ENCODE measurements around the gene ZNF653. TPM values are rescaled to one million over a fixed set of nuclear protein-coding genes. Genes with fewer than 3 reads are reported as not detected.
A peak's percentile ranks its signal among the peaks of the same experiment; 100 is the strongest.

Gene ZNF653
- total RNA-seq, 1 experiment from 2014 or later: 10.3 TPM

DNA sequence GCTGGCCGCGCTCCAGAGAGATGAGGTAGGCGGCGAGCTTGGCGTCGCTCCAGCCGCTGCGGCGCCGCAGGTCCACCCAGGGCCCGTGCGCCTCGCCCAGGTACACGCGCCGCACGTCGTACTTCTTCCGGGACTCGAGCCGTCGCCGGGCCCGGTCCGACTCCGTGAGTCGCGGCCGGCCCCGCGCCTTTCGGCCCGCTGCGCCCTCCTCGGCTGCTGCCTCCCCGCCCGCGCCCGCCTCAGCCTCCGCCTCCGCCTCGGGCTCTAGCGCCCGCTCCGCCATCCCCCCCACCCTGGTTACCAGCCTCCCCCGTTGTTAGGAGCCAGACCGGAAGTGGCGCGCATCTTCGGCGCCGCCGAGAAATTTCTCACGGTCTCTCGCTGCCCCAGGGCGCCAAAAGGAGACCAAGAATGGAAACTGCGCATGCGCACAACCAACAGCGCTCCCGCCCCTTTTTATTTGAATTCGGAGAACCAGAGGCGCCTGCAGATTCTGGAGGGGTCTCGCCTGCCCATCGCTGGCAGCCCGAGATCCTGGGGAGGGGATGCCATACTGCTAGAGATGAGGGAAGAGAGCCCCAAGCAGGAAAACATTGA is at the start of gene ZNF653 (continued):
- TF ChIP-seq SMAD3 (CRISPR knock-in tag; IDR thresholded peaks at IDR 0.05; ENCODE audit: borderline replicate concordance): peak; percentile 59; the same call in 1 of the 2 replicates
- peak; percentile 88 for TF ChIP-seq NFATC4 (CRISPR knock-in tag; IDR thresholded peaks at IDR 0.05)
- no peak for TF ChIP-seq OVOL2 (CRISPR knock-in tag; IDR thresholded peaks at IDR 0.05; ENCODE audit: borderline replicate concordance)
- no peak; the same call in 1 of the 2 replicates for TF ChIP-seq KAT7 (CRISPR knock-in tag; IDR thresholded peaks at IDR 0.05; ENCODE audit: borderline replicate concordance)
- TF ChIP-seq, protein P1, sequence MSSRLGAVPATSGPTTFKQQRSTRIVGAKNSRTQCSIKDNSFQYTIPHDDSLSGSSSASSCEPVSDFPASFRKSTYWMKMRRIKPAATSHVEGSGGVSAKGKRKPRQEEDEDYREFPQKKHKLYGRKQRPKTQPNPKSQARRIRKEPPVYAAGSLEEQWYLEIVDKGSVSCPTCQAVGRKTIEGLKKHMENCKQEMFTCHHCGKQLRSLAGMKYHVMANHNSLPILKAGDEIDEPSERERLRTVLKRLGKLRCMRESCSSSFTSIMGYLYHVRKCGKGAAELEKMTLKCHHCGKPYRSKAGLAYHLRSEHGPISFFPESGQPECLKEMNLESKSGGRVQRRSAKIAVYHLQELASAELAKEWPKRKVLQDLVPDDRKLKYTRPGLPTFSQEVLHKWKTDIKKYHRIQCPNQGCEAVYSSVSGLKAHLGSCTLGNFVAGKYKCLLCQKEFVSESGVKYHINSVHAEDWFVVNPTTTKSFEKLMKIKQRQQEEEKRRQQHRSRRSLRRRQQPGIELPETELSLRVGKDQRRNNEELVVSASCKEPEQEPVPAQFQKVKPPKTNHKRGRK (CRISPR knock-in tag; IDR thresholded peaks at IDR 0.05; ENCODE audit: borderline replicate concordance): no peak
- no peak for TF ChIP-seq NR2C2 (CRISPR knock-in tag; IDR thresholded peaks at IDR 0.05)
- TF ChIP-seq, protein P2, sequence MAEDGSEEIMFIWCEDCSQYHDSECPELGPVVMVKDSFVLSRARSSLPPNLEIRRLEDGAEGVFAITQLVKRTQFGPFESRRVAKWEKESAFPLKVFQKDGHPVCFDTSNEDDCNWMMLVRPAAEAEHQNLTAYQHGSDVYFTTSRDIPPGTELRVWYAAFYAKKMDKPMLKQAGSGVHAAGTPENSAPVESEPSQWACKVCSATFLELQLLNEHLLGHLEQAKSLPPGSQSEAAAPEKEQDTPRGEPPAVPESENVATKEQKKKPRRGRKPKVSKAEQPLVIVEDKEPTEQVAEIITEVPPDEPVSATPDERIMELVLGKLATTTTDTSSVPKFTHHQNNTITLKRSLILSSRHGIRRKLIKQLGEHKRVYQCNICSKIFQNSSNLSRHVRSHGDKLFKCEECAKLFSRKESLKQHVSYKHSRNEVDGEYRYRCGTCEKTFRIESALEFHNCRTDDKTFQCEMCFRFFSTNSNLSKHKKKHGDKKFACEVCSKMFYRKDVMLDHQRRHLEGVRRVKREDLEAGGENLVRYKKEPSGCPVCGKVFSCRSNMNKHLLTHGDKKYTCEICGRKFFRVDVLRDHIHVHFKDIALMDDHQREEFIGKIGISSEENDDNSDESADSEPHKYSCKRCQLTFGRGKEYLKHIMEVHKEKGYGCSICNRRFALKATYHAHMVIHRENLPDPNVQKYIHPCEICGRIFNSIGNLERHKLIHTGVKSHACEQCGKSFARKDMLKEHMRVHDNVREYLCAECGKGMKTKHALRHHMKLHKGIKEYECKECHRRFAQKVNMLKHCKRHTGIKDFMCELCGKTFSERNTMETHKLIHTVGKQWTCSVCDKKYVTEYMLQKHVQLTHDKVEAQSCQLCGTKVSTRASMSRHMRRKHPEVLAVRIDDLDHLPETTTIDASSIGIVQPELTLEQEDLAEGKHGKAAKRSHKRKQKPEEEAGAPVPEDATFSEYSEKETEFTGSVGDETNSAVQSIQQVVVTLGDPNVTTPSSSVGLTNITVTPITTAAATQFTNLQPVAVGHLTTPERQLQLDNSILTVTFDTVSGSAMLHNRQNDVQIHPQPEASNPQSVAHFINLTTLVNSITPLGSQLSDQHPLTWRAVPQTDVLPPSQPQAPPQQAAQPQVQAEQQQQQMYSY (CRISPR knock-in tag; IDR thresholded peaks at IDR 0.05): no peak
- TF ChIP-seq, protein P3, sequence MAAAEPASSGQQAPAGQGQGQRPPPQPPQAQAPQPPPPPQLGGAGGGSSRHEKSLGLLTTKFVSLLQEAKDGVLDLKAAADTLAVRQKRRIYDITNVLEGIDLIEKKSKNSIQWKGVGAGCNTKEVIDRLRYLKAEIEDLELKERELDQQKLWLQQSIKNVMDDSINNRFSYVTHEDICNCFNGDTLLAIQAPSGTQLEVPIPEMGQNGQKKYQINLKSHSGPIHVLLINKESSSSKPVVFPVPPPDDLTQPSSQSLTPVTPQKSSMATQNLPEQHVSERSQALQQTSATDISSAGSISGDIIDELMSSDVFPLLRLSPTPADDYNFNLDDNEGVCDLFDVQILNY (CRISPR knock-in tag; IDR thresholded peaks at IDR 0.05): no peak
- TF ChIP-seq, protein P4, sequence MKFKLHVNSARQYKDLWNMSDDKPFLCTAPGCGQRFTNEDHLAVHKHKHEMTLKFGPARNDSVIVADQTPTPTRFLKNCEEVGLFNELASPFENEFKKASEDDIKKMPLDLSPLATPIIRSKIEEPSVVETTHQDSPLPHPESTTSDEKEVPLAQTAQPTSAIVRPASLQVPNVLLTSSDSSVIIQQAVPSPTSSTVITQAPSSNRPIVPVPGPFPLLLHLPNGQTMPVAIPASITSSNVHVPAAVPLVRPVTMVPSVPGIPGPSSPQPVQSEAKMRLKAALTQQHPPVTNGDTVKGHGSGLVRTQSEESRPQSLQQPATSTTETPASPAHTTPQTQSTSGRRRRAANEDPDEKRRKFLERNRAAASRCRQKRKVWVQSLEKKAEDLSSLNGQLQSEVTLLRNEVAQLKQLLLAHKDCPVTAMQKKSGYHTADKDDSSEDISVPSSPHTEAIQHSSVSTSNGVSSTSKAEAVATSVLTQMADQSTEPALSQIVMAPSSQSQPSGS (CRISPR knock-in tag; IDR thresholded peaks at IDR 0.05; ENCODE audit: borderline replicate concordance, low read depth): no peak
- peak; percentile 96 for TF ChIP-seq CREM (CRISPR knock-in tag; IDR thresholded peaks at IDR 0.05)
- TF ChIP-seq, protein P5, sequence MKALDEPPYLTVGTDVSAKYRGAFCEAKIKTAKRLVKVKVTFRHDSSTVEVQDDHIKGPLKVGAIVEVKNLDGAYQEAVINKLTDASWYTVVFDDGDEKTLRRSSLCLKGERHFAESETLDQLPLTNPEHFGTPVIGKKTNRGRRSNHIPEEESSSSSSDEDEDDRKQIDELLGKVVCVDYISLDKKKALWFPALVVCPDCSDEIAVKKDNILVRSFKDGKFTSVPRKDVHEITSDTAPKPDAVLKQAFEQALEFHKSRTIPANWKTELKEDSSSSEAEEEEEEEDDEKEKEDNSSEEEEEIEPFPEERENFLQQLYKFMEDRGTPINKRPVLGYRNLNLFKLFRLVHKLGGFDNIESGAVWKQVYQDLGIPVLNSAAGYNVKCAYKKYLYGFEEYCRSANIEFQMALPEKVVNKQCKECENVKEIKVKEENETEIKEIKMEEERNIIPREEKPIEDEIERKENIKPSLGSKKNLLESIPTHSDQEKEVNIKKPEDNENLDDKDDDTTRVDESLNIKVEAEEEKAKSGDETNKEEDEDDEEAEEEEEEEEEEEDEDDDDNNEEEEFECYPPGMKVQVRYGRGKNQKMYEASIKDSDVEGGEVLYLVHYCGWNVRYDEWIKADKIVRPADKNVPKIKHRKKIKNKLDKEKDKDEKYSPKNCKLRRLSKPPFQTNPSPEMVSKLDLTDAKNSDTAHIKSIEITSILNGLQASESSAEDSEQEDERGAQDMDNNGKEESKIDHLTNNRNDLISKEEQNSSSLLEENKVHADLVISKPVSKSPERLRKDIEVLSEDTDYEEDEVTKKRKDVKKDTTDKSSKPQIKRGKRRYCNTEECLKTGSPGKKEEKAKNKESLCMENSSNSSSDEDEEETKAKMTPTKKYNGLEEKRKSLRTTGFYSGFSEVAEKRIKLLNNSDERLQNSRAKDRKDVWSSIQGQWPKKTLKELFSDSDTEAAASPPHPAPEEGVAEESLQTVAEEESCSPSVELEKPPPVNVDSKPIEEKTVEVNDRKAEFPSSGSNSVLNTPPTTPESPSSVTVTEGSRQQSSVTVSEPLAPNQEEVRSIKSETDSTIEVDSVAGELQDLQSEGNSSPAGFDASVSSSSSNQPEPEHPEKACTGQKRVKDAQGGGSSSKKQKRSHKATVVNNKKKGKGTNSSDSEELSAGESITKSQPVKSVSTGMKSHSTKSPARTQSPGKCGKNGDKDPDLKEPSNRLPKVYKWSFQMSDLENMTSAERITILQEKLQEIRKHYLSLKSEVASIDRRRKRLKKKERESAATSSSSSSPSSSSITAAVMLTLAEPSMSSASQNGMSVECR (CRISPR knock-in tag; IDR thresholded peaks at IDR 0.05; ENCODE audit: borderline replicate concordance): no peak
- TF ChIP-seq, protein P6, sequence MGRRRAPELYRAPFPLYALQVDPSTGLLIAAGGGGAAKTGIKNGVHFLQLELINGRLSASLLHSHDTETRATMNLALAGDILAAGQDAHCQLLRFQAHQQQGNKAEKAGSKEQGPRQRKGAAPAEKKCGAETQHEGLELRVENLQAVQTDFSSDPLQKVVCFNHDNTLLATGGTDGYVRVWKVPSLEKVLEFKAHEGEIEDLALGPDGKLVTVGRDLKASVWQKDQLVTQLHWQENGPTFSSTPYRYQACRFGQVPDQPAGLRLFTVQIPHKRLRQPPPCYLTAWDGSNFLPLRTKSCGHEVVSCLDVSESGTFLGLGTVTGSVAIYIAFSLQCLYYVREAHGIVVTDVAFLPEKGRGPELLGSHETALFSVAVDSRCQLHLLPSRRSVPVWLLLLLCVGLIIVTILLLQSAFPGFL (CRISPR knock-in tag; IDR thresholded peaks at IDR 0.05; ENCODE audit: borderline replicate concordance): no peak
- TF ChIP-seq, protein P7, sequence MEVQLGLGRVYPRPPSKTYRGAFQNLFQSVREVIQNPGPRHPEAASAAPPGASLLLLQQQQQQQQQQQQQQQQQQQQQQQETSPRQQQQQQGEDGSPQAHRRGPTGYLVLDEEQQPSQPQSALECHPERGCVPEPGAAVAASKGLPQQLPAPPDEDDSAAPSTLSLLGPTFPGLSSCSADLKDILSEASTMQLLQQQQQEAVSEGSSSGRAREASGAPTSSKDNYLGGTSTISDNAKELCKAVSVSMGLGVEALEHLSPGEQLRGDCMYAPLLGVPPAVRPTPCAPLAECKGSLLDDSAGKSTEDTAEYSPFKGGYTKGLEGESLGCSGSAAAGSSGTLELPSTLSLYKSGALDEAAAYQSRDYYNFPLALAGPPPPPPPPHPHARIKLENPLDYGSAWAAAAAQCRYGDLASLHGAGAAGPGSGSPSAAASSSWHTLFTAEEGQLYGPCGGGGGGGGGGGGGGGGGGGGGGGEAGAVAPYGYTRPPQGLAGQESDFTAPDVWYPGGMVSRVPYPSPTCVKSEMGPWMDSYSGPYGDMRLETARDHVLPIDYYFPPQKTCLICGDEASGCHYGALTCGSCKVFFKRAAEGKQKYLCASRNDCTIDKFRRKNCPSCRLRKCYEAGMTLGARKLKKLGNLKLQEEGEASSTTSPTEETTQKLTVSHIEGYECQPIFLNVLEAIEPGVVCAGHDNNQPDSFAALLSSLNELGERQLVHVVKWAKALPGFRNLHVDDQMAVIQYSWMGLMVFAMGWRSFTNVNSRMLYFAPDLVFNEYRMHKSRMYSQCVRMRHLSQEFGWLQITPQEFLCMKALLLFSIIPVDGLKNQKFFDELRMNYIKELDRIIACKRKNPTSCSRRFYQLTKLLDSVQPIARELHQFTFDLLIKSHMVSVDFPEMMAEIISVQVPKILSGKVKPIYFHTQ (CRISPR knock-in tag; IDR thresholded peaks at IDR 0.05): no peak
- TF ChIP-seq, protein P8, sequence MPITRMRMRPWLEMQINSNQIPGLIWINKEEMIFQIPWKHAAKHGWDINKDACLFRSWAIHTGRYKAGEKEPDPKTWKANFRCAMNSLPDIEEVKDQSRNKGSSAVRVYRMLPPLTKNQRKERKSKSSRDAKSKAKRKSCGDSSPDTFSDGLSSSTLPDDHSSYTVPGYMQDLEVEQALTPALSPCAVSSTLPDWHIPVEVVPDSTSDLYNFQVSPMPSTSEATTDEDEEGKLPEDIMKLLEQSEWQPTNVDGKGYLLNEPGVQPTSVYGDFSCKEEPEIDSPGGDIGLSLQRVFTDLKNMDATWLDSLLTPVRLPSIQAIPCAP (CRISPR knock-in tag; IDR thresholded peaks at IDR 0.05): no peak
- no peak for TF ChIP-seq SMAD4 (CRISPR knock-in tag; IDR thresholded peaks at IDR 0.05)
- TF ChIP-seq ZNF219 (CRISPR knock-in tag; IDR thresholded peaks at IDR 0.05; ENCODE audit: borderline replicate concordance): no peak
- peak; percentile 8; the same call in 1 of the 2 replicates for TF ChIP-seq SP1 (CRISPR knock-in tag; conservative IDR thresholded peaks at IDR 0.05)
- no peak for TF ChIP-seq IRF2 (CRISPR knock-in tag; IDR thresholded peaks at IDR 0.05; ENCODE audit: borderline replicate concordance, low read depth)
- TF ChIP-seq, protein P9, sequence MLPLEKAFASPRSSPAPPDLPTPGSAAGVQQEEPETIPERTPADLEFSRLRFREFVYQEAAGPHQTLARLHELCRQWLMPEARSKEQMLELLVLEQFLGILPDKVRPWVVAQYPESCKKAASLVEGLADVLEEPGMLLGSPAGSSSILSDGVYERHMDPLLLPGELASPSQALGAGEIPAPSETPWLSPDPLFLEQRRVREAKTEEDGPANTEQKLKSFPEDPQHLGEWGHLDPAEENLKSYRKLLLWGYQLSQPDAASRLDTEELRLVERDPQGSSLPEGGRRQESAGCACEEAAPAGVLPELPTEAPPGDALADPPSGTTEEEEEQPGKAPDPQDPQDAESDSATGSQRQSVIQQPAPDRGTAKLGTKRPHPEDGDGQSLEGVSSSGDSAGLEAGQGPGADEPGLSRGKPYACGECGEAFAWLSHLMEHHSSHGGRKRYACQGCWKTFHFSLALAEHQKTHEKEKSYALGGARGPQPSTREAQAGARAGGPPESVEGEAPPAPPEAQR (CRISPR knock-in tag; IDR thresholded peaks at IDR 0.05): no peak
- peak; percentile 71 for TF ChIP-seq EMX1 (CRISPR knock-in tag; IDR thresholded peaks at IDR 0.05)
